ENCODE data around the gene ALDH16A1. TPM values are rescaled to one million over a fixed set of nuclear protein-coding genes. Genes with fewer than 3 reads are reported as not detected.

Gene ALDH16A1
- total and polyA plus RNA-seq, 2 experiments from 2014 or later, result 29.9 to 38.7 TPM

DNA sequence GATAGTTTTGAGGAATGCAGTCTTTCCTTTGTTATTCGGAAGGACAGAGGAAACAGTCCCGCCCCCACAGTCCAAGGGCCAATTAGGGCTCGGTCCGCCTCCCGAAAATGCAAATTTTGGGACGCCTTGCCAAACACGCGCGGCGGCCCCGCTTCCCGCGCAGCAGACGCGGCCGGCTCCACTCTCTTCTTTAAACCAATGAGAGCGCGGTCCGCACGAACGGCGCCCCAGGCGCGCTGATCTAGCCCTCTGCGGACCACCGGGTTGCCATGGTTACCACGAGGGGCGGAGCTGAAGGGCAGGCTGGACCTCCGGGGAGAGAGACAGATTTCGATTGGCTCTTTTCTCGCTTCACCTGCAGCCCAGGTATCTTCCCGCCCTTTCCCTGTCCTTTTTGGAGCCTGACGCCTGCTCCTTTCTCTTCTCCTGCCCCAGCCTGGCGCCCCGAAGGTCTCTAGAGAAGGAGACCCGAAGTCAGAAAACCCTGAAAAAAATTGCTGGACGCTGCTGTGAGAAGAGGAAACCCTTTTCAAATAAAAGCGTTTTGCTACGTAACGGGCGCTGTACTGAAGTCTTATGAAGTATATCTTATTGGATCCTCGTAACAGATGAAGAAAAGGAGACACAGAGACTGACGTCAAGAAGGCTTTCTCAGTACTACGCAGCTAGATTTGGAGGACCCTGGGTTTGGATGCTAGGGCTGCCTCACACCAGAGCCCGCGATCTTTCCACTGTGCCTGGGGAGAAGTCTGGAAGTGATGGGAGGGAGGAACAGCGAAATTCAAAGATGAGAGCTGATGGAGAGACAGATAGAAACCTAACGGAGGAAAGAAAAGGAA lies 31.8 kb upstream of the ALDH16A1 start:
- Histone ChIP-seq H3K79me2 (no peaks in the 10 kb centered on the region), H3K27me3 (peaks cover 97% of the 10 kb centered on the region), H3K36me3 (replicated peaks; ENCODE audit: insufficient read depth, low read depth) (no peaks in the 10 kb centered on the region), H3K9me3 (ENCODE audit: low read depth) (no peaks in the 10 kb centered on the region), H2AFZ (no peak overlapping the region), H3K4me2 (peak overlapping the region; percentile 68), H3K4me3 (no peak overlapping the region), H3K9me2 (replicated peaks; ENCODE audit: insufficient read depth) (no peaks in the 10 kb centered on the region), H3K27ac (no peak overlapping the region), H4K20me1 (ENCODE audit: insufficient read depth, poor library complexity, severe bottlenecking) (no peaks in the 10 kb centered on the region), H3K4me1 (ENCODE audit: insufficient read depth) (peaks cover 3% of the 10 kb centered on the region)
- WGBS (ENCODE audit: low lambda C conversion rate, missing lambda C conversion rate), result 19% methylated on average over 48 of the region's 48 CpGs
- TF ChIP-seq EZH2phosphoT487 (IDR thresholded peaks at IDR 0.05; ENCODE audit: low read depth, severe bottlenecking, unreplicated experiment), result peak; percentile 28
- peak; percentile 81 for TF ChIP-seq EZH2 (IDR thresholded peaks at IDR 0.05; ENCODE audit: borderline replicate concordance)
- TF ChIP-seq, protein P1, sequence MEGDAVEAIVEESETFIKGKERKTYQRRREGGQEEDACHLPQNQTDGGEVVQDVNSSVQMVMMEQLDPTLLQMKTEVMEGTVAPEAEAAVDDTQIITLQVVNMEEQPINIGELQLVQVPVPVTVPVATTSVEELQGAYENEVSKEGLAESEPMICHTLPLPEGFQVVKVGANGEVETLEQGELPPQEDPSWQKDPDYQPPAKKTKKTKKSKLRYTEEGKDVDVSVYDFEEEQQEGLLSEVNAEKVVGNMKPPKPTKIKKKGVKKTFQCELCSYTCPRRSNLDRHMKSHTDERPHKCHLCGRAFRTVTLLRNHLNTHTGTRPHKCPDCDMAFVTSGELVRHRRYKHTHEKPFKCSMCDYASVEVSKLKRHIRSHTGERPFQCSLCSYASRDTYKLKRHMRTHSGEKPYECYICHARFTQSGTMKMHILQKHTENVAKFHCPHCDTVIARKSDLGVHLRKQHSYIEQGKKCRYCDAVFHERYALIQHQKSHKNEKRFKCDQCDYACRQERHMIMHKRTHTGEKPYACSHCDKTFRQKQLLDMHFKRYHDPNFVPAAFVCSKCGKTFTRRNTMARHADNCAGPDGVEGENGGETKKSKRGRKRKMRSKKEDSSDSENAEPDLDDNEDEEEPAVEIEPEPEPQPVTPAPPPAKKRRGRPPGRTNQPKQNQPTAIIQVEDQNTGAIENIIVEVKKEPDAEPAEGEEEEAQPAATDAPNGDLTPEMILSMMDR (IDR thresholded peaks at IDR 0.05; ENCODE audit: poor library complexity), result no peak
- DNase-seq (ENCODE audit: low spot score), result peak; percentile 49

DNA sequence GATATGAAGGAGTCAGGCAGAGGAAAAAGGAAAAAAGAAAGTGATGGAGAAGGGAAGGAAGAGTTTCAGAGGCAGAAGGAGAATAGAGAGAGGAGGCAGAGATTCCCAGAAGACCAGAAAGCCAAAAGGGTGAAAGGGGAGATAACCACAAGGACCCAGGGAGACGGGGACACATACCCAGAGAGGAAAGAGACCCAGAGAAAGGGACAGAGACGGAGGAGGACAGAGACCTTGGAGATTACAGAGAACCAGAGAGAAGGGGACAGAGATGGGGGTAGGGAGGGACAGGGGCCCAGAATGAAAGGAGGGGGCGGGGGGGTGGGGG lies 31.2 kb upstream of the ALDH16A1 start:
- H3K9me2 ChIP-seq (replicated peaks; ENCODE audit: insufficient read depth), result no peaks in the 10 kb centered on the region
- no peaks in the 10 kb centered on the region for H3K36me3 ChIP-seq (replicated peaks; ENCODE audit: insufficient read depth, low read depth)
- WGBS (ENCODE audit: low lambda C conversion rate, missing lambda C conversion rate), result 75% methylated on average over 1 of the region's 3 CpGs
- H4K20me1 ChIP-seq (ENCODE audit: insufficient read depth, poor library complexity, severe bottlenecking), result no peaks in the 10 kb centered on the region
- DNase-seq (ENCODE audit: low spot score), result no peak
- H2AFZ ChIP-seq, result no peak overlapping the region
- no peak overlapping the region for H3K27ac ChIP-seq
- TF ChIP-seq EZH2phosphoT487 (IDR thresholded peaks at IDR 0.05; ENCODE audit: low read depth, severe bottlenecking, unreplicated experiment) (no peak), EZH2 (IDR thresholded peaks at IDR 0.05; ENCODE audit: borderline replicate concordance) (no peak)
- TF ChIP-seq, protein P1 (IDR thresholded peaks at IDR 0.05; ENCODE audit: poor library complexity), result no peak
- H3K79me2 ChIP-seq, result no peaks in the 10 kb centered on the region
- no peak overlapping the region for H3K4me2 ChIP-seq
- no peak overlapping the region for H3K4me3 ChIP-seq
- peaks cover 97% of the 10 kb centered on the region for H3K27me3 ChIP-seq
- H3K9me3 ChIP-seq (ENCODE audit: low read depth), result no peaks in the 10 kb centered on the region
- H3K4me1 ChIP-seq (ENCODE audit: insufficient read depth), result peaks cover 3% of the 10 kb centered on the region

GRCh38 chr19:49422407-49423070 lies 30.5 kb upstream of the ALDH16A1 start:
- Histone ChIP-seq H3K9me2 (replicated peaks; ENCODE audit: insufficient read depth) (no peaks in the 10 kb centered on the region), H3K27me3 (peaks cover 99% of the 10 kb centered on the region), H3K4me1 (ENCODE audit: insufficient read depth) (peaks cover 3% of the 10 kb centered on the region), H3K4me3 (no peak overlapping the region), H3K79me2 (no peaks in the 10 kb centered on the region), H3K4me2 (peak overlapping the region; percentile 65), H3K27ac (no peak overlapping the region), H3K36me3 (replicated peaks; ENCODE audit: insufficient read depth, low read depth) (no peaks in the 10 kb centered on the region), H3K9me3 (ENCODE audit: low read depth) (no peaks in the 10 kb centered on the region), H4K20me1 (ENCODE audit: insufficient read depth, poor library complexity, severe bottlenecking) (no peaks in the 10 kb centered on the region), H2AFZ (no peak overlapping the region)
- TF ChIP-seq EZH2 (IDR thresholded peaks at IDR 0.05; ENCODE audit: borderline replicate concordance), result peak; percentile 89
- TF ChIP-seq, protein P1 (IDR thresholded peaks at IDR 0.05; ENCODE audit: poor library complexity), result peak; percentile 33
- TF ChIP-seq EZH2phosphoT487 (IDR thresholded peaks at IDR 0.05; ENCODE audit: low read depth, severe bottlenecking, unreplicated experiment), result no peak
- WGBS (ENCODE audit: low lambda C conversion rate, missing lambda C conversion rate), result 12% methylated on average over 37 of the region's 58 CpGs
- peak; percentile 41 for DNase-seq (ENCODE audit: low spot score)
